ENCODE results near the gene MINK1.
"Not testable (repeated sequence)": the region's sequence is repeated elsewhere in the genome, so short reads cannot be mapped to it uniquely, and the experiment has no call there.

MINK1 gene

GRCh38 chr17:4920351-4921048 lies 87.4 kb downstream of the MINK1 start:
- Mint-ChIP-seq H3K9me3 (no peaks in the 10 kb centered on the region), H3K4me1 (no peaks in the 10 kb centered on the region), H3K36me3 (peaks cover 0 to 2% of the 10 kb centered on the region in 2 donors), H3K4me3 (no peak overlapping the region), H3K27me3 (no peaks in the 10 kb centered on the region), H3K27ac (no peak overlapping the region)
- ATAC-seq (replicated peaks), result no peak
- DNase-seq, result no peak

DNA sequence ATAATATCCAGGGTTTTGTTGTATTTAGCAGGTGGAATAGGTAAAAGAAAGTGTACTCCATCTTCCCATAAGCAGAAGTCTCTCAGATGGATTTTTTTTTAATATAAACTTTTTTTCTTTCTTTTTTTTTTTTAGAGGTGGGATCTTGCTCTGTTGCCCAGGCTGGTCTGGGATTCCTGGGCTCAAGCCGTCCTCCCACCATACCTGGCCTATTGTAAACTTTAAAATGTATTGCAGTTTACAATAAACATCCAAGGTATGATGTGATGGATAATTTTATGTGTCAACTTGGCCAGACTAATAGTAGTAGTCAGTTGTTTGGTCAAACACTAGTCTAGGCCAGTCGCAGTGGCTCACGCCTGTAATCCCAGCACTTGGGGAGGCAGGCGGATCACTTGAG lies 88.2 kb downstream of the MINK1 start:
- Mint-ChIP-seq H3K27me3 (no peaks in the 10 kb centered on the region), H3K4me3 (no peak overlapping the region), H3K9me3 (no peaks in the 10 kb centered on the region), H3K36me3 (peaks cover under 1 to 2% of the 10 kb centered on the region in 2 donors), H3K27ac (no peak overlapping the region), H3K4me1 (peaks cover 0 to under 1% of the 10 kb centered on the region in 2 donors)
- DNase-seq, result no peak
- ATAC-seq (replicated peaks), result no peak

- not testable (repeated sequence) for ATAC-seq (replicated peaks); DNase-seq; H3K9me3 Mint-ChIP-seq; H3K4me3 Mint-ChIP-seq; H3K27me3 Mint-ChIP-seq; H3K27ac Mint-ChIP-seq
- H3K4me1 Mint-ChIP-seq, result peaks cover 12 to 14% of the 10 kb centered on the region in 2 donors
- H3K36me3 Mint-ChIP-seq, result peaks cover 21 to 31% of the 10 kb centered on the region in 2 donors
Measured at GRCh38 chr17:4926577-4927335, 93.6 kb downstream of the MINK1 start.

GRCh38 chr17:4928881-4929280 lies 95.7 kb downstream of the MINK1 start:
- H3K36me3 Mint-ChIP-seq, result peaks cover 22 to 42% of the 10 kb centered on the region in 2 donors
- no peak overlapping the region for H3K27ac Mint-ChIP-seq
- peaks cover 26 to 36% of the 10 kb centered on the region in 2 donors for H3K4me1 Mint-ChIP-seq
- DNase-seq (no peak), ATAC-seq (replicated peaks) (no peak)
- no peaks in the 10 kb centered on the region for H3K9me3 Mint-ChIP-seq
- no peak overlapping the region for H3K4me3 Mint-ChIP-seq
- peaks cover 9 to 14% of the 10 kb centered on the region in 2 donors for H3K27me3 Mint-ChIP-seq

DNA sequence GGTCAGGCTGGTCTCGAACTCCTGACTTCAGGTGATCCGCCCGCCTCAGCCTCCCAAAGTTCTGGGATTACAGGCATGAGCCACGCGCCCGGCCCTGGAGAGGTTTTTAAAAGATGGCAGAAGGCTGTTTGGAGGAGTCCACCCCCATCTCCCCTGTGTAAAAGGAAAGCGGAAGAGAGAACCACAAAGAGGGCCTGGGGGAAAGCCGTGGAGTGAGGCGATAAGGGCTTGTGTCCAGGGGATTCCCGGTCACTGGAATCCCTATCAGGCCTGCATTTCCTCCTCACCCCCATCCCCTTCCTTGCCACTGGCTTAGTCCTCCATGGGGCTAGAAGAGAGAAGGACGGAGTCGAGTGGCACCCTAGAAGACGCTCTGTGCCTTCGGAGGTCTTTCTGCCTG lies 98.8 kb downstream of the MINK1 start, which contains the start of gene GP1BA:
Gene GP1BA (plus strand): TSS at position 315 of the 400 bp plus-strand sequence. CDS start 328 bp downstream, outside the sequence.
- peak within 1 kb of the TSS; percentile 26 to 54 for H3K4me3 Mint-ChIP-seq
- no peaks in the 10 kb centered on the region for H3K9me3 Mint-ChIP-seq
- H3K27me3 Mint-ChIP-seq, result peaks cover 17 to 21% of the 10 kb centered on the region in 2 donors
- ATAC-seq (replicated peaks) (peak; percentile 58 to 81), DNase-seq (no peak)
- H3K4me1 Mint-ChIP-seq, result peaks cover 32 to 49% of the 10 kb centered on the region in 2 donors
- peak within 1 kb of the TSS; percentile 75 for H3K27ac Mint-ChIP-seq
- peaks cover 38 to 60% of the 10 kb centered on the region in 2 donors for H3K36me3 Mint-ChIP-seq

DNA sequence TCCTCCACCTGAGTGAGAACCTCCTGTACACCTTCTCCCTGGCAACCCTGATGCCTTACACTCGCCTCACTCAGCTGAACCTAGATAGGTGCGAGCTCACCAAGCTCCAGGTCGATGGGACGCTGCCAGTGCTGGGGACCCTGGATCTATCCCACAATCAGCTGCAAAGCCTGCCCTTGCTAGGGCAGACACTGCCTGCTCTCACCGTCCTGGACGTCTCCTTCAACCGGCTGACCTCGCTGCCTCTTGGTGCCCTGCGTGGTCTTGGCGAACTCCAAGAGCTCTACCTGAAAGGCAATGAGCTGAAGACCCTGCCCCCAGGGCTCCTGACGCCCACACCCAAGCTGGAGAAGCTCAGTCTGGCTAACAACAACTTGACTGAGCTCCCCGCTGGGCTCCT lies 99.6 kb downstream of the MINK1 start:
- ATAC-seq (replicated peaks) (peak in 1 of 2 donors; percentile 33), DNase-seq (no peak)
- Mint-ChIP-seq H3K4me3 (no peak overlapping the region), H3K9me3 (no peaks in the 10 kb centered on the region), H3K27me3 (peaks cover 17 to 21% of the 10 kb centered on the region in 2 donors), H3K27ac (no peak overlapping the region), H3K36me3 (peaks cover 43 to 68% of the 10 kb centered on the region in 2 donors), H3K4me1 (peaks cover 34 to 54% of the 10 kb centered on the region in 2 donors)

GRCh38 chr17:4933646-4934045 lies 100.5 kb downstream of the MINK1 start:
- H3K9me3 Mint-ChIP-seq, result no peaks in the 10 kb centered on the region
- ATAC-seq (replicated peaks) (no peak), DNase-seq (no peak)
- H3K4me1 Mint-ChIP-seq, result peaks cover 40 to 61% of the 10 kb centered on the region in 2 donors
- H3K36me3 Mint-ChIP-seq, result peaks cover 40 to 69% of the 10 kb centered on the region in 2 donors
- H3K4me3 Mint-ChIP-seq, result peak overlapping the region; percentile 1 to 10
- H3K27me3 Mint-ChIP-seq, result peaks cover 17 to 21% of the 10 kb centered on the region in 2 donors
- H3K27ac Mint-ChIP-seq, result no peak overlapping the region

- Mint-ChIP-seq H3K27ac (peak overlapping the region; percentile 49), H3K36me3 (peaks cover 37 to 67% of the 10 kb centered on the region in 2 donors), H3K4me3 (peak overlapping the region; percentile 1 to 10), H3K27me3 (peaks cover 17 to 21% of the 10 kb centered on the region in 2 donors), H3K9me3 (no peaks in the 10 kb centered on the region), H3K4me1 (peaks cover 42 to 67% of the 10 kb centered on the region in 2 donors)
- ATAC-seq (replicated peaks) (peak; percentile 33 to 45), DNase-seq (no peak)
Measured at GRCh38 chr17:4934173-4934979, 101.2 kb downstream of the MINK1 start.

- H3K4me1 Mint-ChIP-seq, result peaks cover 41 to 66% of the 10 kb centered on the region in 2 donors
- no peak for ATAC-seq (replicated peaks)
- no peak overlapping the region for H3K4me3 Mint-ChIP-seq
- H3K9me3 Mint-ChIP-seq, result no peaks in the 10 kb centered on the region
- peaks cover 34 to 61% of the 10 kb centered on the region in 2 donors for H3K36me3 Mint-ChIP-seq
- peaks cover 17 to 21% of the 10 kb centered on the region in 2 donors for H3K27me3 Mint-ChIP-seq
- no peak for DNase-seq
- no peak overlapping the region for H3K27ac Mint-ChIP-seq
Measured at GRCh38 chr17:4935650-4936049, 102.5 kb downstream of the MINK1 start.

DNA sequence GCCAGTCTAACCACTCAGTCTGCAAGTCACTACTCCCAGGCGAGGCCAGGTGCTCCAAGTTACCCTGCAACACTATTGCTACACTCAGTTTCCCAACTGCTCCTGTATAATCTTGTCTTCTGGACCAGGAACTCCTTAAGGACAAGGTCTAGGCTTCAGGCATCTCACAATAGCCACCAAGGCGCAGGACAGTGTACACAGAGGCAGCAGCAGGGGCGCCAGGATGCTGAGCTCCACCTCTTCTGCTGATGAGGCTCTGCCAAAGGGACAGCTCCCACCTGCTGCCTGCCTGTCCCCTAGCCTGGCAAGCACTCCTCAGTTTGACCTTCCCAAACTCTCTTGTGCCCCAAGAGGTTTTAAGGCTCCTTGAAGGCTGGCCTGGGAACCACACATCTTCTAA lies 103.3 kb downstream of the MINK1 start:
- ATAC-seq (replicated peaks), result no peak
- Mint-ChIP-seq H3K4me1 (peaks cover 41 to 66% of the 10 kb centered on the region in 2 donors), H3K9me3 (no peaks in the 10 kb centered on the region), H3K27me3 (peaks cover 17 to 21% of the 10 kb centered on the region in 2 donors), H3K27ac (peak overlapping the region; percentile 52), H3K4me3 (no peak overlapping the region), H3K36me3 (peaks cover 35 to 61% of the 10 kb centered on the region in 2 donors)
- no peak for DNase-seq

DNA sequence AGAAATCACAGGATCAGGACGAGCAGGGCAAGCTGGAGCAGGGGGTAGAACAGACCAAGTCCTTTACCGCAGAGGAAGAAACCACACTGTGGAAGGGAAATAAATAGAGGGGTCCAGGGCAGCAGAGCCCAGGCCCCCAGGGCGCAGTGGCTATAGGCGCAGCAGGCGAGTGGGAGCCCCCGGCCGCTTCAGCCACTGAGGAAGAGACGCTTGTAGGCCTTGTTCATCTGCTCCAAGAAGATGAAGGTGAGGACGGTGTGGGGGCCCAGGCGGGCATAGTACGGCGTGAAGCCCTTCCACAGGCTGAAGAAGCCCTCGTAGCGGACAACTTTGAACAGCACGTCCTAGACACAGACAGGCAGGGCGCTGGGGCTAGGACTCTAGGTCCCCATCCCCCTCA lies 104.4 kb downstream of the MINK1 start:
- DNase-seq (no peak), ATAC-seq (replicated peaks) (no peak)
- H3K4me3 Mint-ChIP-seq, result no peak overlapping the region
- H3K27ac Mint-ChIP-seq, result no peak overlapping the region
- H3K9me3 Mint-ChIP-seq, result no peaks in the 10 kb centered on the region
- H3K4me1 Mint-ChIP-seq, result peaks cover 45 to 66% of the 10 kb centered on the region in 2 donors
- H3K36me3 Mint-ChIP-seq, result peaks cover 40 to 65% of the 10 kb centered on the region in 2 donors
- peaks cover 17 to 20% of the 10 kb centered on the region in 2 donors for H3K27me3 Mint-ChIP-seq

DNA sequence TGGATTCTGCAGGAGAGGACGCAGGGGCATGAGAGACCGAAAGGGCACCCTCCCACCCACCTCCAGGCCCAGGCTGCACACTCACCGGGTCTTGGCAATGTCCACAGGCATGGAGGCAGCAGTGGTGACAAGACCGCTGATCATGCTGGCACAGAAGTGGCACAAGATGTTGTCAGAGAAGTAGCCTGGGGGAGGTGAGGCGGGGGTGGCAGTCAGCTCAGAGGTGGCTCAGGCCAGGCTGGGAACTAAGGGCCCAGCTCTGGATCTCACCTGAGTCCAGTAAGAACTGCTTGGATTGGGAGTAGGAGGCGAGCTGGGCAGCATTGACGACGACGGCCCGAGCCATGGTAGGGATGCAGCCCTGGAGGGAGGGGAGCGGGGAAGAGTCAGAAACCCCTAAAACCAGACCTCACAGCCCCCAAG lies 104.9 kb downstream of the MINK1 start:
- Mint-ChIP-seq H3K4me1 (peaks cover 45 to 66% of the 10 kb centered on the region in 2 donors), H3K36me3 (peaks cover 40 to 70% of the 10 kb centered on the region in 2 donors), H3K4me3 (peak overlapping the region; percentile 81 to 82), H3K9me3 (no peaks in the 10 kb centered on the region), H3K27me3 (peaks cover 15 to 16% of the 10 kb centered on the region in 2 donors), H3K27ac (peak overlapping the region; percentile 49)
- no peak for DNase-seq
- ATAC-seq (replicated peaks), result no peak

DNA sequence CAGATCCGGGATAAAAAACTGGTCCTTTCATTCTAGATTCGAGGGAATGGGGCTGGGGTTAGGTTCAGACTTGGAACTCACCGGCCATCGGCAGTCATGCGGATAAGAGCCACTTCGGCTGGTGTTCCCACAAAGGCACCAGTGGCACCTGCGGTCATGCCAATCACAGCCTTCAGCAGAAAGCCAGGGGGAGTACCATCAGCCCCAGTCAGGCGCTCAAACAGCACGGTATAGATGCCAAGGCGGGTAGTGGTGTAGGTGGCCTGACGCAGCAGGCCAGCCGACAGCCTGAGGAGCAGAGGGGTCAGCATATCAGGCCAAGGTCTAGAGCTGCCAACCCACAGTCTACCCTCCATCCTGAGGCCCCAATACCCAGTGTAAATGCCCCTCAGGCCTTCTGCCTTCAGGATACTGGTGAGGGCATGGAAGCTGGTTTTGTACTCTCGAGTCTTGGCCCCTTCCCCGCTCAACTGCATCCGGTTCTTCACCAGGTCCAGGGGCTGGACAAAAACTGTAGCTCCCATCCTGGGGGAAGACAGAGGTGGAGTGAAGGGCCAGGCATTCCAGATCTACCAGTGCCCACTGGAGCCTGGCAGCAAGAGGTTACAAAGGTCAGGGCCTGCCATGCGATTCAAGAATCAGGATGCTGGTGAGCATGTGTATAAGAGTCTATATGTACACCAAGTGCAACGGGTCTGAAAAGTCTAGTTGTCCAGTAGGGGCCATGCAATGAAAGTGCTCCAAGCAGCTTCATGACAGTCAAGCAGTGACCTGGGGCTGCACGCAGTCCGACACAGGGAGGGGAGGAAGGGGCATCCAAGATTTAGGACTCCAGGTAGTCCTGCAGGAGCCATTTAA lies 105.8 kb downstream of the MINK1 start:
- Mint-ChIP-seq H3K4me3 (peak overlapping the region; percentile 81 to 82), H3K36me3 (peaks cover 46 to 68% of the 10 kb centered on the region in 2 donors), H3K4me1 (peaks cover 43 to 66% of the 10 kb centered on the region in 2 donors), H3K27ac (peak overlapping the region; percentile 85), H3K9me3 (no peaks in the 10 kb centered on the region), H3K27me3 (peaks cover 7 to 8% of the 10 kb centered on the region in 2 donors)
- no peak for DNase-seq
- ATAC-seq (replicated peaks), result no peak

All from stimulated activated naive B cell treated with anti-CD40 and anti-IgM and Interleukin-4, amounts not matched to agents 10 μg/mL and 1 μg/mL and 100 μg/mL, for 72 hours (primary cell).